Breast epithelium (tissue), 3 donors: Measurements from ENCODE around the gene CAMTA1.

Experiments
- CTCF ChIP-seq, 3 donors: fragments of 450-650 bp; IDR thresholded peaks; one replicate each; pipeline ENCODE4 v1.5.1; 2016 to 2017; ENCODE audit warnings: antibody characterized with exemption in 3 of 3, mild to moderate bottlenecking in 3 of 3, moderate library complexity in 3 of 3
- POLR2AphosphoS5 ChIP-seq, 3 donors: sonication (generic); formaldehyde crosslinking; IDR thresholded peaks; one replicate each; pipeline ENCODE4 v1.6.1; 2017; ENCODE audit warnings: antibody characterized with exemption in 3 of 3

DNA sequence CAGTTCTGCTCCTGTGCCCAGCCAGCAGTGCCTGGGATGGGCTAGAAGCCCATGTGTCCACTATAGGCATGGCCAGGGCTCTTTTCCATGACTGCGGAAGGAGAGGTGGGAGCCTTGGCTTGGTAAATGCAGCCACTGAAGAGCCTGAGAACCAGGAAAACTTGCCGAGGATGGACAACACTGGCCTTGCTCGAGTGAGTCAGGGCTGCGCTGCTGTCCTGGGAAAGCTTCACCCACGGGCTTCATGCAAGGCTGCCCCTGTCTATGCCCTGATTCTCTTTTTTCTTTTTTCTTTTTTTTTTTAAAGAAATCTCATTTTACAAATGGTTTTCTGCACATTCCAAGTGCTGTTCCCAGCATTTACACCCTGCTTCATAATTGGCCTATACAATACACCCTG is 156.5 kb downstream of the CAMTA1 start:
- TF ChIP-seq CTCF (IDR thresholded peaks at IDR 0.05) (no peak), POLR2AphosphoS5 (IDR thresholded peaks at IDR 0.05) (no peak)
